GM12864 (cell line): ENCODE results near the gene BRMS1.

Experiments used
- DNase-seq: peaks from one replicate; pipeline ENCODE4 v3.0.0-alpha.2; 2011; ENCODE audit warnings: low read depth
- H3K4me3 ChIP-seq: 2 replicates; pipeline ENCODE4 v1.5.1; 2011; ENCODE audit warnings: mild to moderate bottlenecking, low read depth, low read length, control low read depth
- TF ChIP-seq, protein P1 (sequence below): IDR thresholded peaks from 2 replicates; pipeline ENCODE4 v1.5.1; 2011; ENCODE audit warnings: low read depth, mild to moderate bottlenecking, moderate library complexity, low read length, control low read depth, inconsistent platforms; ENCODE audit errors: missing control alignments

BRMS1 gene

DNA sequence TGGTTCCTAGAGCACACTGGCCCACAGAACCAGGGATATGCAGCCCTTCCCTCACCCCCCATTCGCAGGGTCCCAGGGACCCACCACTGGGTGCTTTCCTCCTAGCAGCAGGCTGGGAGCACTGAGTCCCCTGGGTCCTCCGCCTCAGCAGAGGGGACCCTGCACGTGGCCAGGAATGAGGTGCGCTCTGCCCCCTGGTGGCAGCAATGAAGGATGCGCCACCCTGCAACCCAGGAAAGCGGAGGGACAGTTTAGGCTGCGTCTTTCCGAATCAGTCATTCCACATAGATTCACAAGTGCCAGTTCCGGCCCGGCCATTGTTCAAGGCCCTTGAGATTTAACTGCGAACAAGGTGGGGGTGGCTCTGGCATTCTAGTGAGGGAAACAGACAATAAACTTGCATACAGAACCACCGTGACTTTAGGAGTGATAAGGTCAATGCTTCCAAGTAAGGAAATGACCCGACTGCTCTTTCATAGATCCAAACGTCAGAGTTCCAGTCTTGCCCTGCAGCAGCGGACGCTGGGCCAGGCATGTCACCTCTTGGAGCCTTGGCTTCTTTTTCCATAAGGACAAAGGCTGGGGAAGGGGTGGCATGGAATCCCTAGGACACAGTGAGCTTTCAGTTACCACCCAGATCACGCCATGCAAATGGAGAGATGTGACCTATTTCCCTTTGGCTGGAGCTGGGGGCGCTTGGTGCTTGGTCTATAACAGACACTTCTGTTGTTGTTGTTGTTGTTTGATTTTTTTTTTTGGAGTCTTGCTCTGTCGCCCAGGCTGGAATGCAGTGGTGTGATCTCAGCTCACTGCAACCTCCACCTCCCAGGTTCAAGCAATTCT is 16.4 kb downstream of the BRMS1 start:
- DNase-seq = no peak
- no peak overlapping the region for H3K4me3 ChIP-seq
- TF ChIP-seq, protein P1, sequence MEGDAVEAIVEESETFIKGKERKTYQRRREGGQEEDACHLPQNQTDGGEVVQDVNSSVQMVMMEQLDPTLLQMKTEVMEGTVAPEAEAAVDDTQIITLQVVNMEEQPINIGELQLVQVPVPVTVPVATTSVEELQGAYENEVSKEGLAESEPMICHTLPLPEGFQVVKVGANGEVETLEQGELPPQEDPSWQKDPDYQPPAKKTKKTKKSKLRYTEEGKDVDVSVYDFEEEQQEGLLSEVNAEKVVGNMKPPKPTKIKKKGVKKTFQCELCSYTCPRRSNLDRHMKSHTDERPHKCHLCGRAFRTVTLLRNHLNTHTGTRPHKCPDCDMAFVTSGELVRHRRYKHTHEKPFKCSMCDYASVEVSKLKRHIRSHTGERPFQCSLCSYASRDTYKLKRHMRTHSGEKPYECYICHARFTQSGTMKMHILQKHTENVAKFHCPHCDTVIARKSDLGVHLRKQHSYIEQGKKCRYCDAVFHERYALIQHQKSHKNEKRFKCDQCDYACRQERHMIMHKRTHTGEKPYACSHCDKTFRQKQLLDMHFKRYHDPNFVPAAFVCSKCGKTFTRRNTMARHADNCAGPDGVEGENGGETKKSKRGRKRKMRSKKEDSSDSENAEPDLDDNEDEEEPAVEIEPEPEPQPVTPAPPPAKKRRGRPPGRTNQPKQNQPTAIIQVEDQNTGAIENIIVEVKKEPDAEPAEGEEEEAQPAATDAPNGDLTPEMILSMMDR = peak; percentile 88

- no peak overlapping the region for H3K4me3 ChIP-seq
- TF ChIP-seq, protein P1 = no peak
- no peak for DNase-seq
These were observed 16.9 kb downstream of the BRMS1 start for GRCh38 chr11:66328031-66328301.

GRCh38 chr11:66327171-66328030 is 17.5 kb downstream of the BRMS1 start:
- no peak overlapping the region for H3K4me3 ChIP-seq
- TF ChIP-seq, protein P1 = no peak
- no peak for DNase-seq

DNA sequence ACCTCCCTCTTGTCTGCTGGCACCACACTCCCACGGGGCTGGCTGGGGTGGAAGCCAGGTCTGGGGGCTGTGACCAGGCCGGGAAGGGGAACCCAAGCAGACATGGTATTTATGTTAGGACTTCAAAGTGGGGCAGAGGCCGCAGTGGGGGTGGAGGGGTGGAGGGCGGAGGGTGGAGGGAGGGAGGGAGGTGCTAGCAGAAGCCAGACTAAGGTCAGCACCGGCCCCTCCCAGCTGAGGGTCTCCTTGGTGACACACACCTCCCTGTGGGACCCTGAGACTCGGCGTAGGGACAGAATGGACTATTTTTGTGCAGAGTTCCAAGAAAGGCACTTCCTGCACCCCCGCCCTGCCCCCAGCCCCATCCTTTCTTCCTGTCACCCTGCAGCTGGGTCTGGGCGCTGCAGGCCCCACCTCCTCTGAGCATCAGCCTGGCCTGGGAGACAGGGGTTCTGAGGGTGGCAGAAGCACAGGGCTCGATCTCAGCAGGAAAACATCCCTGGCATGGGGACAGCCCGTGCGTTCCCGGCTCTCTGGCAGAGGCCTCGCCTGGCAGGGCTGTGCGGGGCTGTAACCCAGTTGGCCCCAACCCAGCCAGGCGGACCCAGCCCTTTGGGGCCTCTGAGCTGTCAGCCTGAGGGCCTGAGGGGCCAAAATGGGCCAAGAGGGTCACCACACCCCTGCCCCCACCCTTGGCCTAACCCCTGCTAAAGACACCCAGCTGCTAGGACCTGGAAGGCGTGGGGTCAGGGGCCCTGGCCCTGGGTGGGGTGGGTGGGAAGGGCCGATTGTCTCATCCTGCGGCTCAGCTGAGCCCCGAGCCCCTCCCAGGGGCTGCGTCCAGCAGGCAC is 18.4 kb downstream of the BRMS1 start:
- TF ChIP-seq, protein P1 = no peak
- H3K4me3 ChIP-seq = no peak overlapping the region
- DNase-seq = no peak

- H3K4me3 ChIP-seq = no peak overlapping the region
- no peak for DNase-seq
- TF ChIP-seq, protein P1 = no peak
These were observed 19.6 kb downstream of the BRMS1 start for GRCh38 chr11:66325263-66325671.

DNA sequence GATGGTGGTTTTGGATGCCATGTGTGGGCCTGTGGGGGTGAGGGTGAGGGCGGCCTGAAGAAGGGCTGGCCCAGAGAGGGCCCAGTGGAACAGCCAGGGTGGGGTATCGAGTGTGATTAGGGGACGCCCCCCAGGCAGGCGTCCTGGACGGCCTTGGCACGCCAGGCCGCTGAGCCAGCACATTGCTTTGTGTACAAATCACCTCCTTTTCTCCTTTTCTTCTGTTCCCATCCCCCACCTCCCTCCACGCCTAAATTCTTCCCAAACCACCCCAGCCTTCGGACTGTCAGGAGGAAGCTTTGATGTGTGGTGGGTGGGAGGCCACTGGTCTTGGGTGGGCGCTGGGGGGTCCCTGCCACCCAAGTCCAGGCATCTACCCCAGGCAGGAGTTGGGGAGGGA is 20.2 kb downstream of the BRMS1 start:
- TF ChIP-seq, protein P1 = no peak
- no peak for DNase-seq
- no peak overlapping the region for H3K4me3 ChIP-seq
